Stimulated activated CD8-positive, alpha-beta memory T cell treated with anti-CD3 and anti-CD28 coated beads, Interleukin-7, amount 100 ng/mL, for 1 hour (primary cell): Measurements from ENCODE around the gene KREMEN1.
"Not testable (repeated sequence)": the region's sequence is repeated elsewhere in the genome, so short reads cannot be mapped to it uniquely, and the experiment has no call there.

Experiments
- DNase-seq, 2 donors: peaks; one replicate each; pipeline ENCODE4 v3.0.0-alpha.2; 2020; ENCODE audit warnings: low read depth in 2 of 2

KREMEN1 gene

DNA sequence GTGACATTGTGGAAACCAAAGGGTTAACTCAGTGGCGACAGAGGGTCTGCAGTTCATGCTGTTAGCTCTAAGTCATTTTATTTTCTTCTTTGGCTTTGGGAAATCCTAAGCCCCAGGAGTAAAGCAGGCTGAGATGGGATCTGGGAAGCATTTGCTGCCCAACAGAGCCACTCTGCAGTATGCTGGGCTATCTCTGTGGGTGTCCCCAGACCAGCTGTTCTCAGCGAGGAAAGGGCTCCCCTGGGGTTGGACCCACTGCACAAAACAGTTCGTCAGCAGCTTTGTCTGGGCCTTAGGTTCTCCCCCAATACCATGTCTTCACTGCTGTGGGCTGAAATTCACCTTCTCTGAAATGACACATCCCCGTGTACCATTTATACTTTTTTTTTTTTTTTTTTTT is 34.0 kb downstream of the KREMEN1 start:
- no peak for DNase-seq

DNA sequence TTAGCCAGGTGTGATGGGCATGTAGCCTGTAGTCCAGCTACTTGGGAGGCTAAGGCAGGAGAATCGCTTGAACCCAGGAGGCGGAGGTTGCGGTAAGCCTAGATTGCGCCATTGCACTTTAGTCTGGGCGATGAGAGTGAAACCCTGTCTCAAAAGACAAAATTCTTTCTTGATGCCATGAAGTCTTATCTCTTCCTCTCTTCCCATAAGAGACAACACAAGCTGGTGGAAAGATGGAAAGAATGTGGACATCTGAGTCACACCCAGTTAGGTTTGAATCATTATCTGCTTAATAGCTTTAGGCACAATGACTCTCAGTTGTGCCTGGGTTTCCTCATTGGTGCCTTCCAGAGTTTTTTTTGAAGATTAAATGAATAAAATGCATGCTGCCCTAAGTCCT is 35.3 kb downstream of the KREMEN1 start:
- DNase-seq, result no peak

DNA sequence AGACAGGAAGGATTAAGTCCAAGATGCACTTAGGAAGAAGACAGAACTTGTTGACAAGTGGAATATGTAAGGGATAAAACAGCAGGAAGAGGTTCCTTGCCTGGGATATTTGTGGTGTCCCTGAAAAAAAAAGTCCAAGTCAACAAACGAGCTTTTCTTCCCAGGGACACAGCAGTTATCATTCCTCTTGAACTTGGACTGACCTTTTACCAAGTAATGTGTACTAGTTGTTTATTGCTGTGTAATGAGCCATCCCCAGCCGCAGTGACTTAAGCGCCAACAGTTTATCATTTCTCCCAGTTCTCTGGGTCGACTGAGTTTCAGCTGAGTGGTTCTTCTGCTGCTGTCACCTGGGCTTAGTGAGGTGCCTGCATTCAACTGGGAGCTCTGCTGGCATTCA is 37.0 kb downstream of the KREMEN1 start:
- DNase-seq, result no peak

DNA sequence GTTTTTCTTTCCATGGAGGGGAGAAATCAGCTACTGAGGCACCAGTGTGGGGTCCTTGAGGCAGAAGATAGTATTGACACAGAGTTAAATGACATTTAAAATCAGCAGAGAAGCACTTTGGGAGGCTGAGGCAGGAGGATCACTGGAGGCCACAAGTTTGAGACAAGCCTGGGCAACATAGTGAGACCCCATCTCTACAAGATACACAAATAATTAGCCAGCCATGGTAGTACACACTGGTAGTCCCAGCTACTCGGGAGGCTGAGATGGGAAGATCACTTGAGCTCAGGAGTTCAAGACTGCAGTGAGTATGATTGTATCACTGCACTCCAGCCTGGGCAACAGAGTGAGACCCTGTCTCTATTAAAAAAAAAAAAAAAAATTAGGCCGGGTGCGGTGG is 38.1 kb downstream of the KREMEN1 start:
- DNase-seq, result no peak

DNA sequence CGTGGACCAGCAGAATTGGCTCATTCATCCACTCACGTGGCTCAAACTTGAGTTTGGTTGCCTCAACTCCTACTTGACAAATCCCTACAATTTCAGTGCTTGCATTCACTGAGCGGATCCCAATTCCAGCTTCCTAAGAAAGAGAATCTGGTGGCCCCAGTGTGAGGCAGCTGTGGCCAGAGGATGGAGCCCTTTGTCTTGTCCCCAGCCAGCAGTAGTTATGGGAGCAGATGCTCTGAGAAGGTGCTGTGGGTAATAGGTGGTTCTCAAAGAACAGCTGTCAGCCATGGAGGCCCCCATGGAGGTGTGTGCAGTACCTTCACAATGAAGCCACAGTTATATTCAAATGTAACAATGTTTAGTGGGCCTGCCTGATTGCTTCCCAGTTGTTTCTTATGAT is 39.3 kb downstream of the KREMEN1 start:
- DNase-seq, result no peak

DNA sequence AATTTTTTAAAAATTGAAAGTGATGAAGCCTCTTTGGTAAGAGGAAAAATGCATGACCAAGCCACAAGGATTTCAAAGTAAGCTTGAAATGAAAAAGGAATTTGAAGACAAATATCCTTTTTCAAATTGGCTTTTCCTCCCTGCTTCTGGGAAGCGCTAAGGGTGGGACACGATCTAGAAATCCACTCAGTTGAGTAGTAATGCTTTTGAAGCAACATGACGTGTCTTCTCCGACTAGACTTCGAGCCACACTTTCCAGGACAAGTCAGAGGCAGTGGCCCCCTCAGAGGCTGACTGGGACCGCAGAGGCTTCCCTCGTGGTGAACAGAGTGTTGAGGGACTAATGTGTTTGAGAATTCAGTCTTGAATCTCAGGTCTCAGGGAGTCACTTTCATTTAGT is 39.8 kb downstream of the KREMEN1 start:
- no peak for DNase-seq

DNA sequence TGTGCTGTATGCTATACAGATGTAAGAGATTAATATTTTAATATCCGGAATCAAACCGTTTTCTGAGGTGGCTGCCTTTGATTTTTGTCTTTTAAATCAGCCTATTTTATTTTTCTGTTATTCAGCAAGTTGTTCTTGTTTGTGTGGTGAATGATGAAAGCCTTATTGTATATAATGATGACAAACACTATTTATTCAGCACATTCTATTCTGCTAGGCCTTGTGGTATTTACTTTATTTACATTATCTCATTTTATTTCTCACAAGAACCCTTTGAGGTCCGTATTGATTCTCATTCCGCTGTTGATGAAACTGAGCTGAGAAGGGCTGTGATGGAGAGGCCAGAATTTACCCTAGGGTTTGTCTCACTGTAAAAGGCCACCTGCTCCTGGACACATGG is 40.5 kb downstream of the KREMEN1 start:
- no peak for DNase-seq

DNA sequence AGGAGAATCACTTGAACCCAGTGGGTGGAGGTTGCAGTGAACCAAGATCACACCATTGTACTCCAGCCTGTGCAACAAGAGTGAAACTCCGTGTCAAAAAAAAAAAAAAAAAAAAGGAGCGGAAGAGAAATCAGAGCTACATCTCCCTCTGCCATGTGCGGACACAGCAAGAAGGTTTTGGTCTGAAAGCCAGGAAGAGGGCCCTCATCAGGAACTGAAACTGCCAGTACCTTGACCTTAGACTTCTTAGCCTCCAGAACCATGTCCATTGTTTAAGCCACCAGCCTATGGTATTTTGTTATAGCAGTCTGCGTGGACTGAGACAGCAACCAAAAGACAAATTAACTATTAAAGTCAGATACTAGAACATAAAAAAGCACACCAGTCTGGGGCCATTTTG is 41.6 kb downstream of the KREMEN1 start:
- no peak for DNase-seq

DNA sequence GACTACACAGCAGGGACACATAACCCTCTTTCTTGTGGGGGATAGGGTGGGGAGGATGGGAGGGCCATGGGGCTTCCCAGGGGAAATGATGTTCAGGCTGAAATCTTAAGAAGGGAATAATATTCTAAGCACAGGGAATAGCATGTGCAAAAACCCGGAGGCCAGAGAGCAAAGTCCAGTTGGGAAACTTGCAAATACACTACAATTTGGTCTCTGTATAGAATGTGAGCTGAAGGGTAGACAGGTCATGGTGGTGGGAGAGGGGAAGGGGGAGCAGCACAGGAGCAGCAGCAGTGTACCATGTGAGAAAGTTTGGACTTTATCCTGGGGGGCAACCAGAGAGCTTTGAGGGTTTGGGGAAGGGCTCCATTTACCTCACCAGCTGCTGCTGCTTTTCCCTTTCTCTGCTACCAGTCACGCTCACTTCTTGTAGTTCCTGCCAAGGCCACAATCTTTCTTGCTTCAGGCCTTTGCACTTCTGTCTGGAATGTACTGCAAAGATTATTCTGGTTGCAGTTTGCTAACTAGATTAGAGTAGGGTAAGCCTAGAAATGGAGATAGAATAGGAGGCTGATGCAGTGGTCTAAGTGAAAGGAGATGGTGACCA is 43.0 kb downstream of the KREMEN1 start:
- no peak for DNase-seq

DNA sequence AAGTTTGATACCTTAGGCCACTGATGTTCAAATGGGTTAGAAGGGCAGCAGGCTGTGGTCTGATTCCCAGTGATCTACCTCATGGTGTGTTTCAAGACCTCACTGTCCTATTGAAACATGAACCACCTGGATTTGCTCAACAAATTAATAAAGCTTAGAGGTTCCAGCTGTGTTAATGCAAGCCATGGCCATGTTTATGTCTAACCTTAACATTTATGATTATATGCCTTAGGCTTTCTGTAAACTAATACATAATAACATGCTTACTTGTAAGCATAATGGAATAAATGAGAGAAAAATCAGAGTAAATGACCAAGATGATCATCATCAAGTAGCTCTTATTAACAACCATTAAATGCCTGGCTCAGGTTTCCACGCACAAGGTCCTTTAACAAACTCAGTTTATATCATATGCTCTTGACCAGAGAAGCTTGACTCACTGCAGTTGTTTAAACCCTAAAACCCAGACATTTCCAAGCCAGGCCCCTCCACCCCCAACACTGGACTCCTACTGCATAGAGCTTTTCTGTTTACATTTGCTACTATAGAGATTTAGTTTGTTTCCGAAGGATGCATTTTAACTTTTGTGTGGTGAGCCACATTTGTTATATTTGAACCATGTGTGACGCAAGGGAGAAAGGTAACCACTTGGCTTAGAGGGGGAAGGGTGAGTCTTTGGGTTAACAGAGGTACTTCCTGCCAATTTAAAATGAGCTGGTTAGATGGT is 43.7 kb downstream of the KREMEN1 start:
- no peak for DNase-seq

DNA sequence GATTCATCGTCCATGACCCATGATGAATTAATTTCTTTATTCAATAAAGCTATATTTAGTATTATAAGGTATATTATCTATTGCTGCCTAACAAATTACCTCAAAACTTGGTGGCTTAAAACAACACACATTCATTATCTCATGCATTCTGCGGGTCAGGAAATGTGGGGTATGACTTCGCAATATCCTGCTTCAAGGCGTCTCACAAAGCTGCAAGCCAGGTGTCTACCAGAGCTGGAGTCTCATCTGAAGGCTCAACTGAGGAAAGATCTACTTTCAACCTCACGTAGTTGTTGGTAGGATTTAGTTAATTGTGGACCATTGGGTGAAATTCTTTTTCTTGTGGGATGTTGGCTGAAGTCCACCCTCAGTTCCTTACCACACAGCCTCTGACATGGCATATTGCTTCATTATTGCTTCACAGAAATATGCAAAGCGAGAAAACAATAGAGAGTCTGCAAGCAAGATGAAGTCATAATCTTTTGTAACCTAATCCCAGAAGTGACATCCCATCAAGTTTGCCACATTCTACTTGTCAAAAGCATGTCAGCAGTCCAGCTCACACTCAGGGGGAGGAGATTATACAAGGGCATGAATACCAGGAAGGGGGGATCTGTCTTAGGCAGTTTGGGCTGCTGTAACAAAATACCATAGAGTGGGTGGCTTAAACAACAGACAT is 45.1 kb downstream of the KREMEN1 start:
- DNase-seq, result no peak

DNA sequence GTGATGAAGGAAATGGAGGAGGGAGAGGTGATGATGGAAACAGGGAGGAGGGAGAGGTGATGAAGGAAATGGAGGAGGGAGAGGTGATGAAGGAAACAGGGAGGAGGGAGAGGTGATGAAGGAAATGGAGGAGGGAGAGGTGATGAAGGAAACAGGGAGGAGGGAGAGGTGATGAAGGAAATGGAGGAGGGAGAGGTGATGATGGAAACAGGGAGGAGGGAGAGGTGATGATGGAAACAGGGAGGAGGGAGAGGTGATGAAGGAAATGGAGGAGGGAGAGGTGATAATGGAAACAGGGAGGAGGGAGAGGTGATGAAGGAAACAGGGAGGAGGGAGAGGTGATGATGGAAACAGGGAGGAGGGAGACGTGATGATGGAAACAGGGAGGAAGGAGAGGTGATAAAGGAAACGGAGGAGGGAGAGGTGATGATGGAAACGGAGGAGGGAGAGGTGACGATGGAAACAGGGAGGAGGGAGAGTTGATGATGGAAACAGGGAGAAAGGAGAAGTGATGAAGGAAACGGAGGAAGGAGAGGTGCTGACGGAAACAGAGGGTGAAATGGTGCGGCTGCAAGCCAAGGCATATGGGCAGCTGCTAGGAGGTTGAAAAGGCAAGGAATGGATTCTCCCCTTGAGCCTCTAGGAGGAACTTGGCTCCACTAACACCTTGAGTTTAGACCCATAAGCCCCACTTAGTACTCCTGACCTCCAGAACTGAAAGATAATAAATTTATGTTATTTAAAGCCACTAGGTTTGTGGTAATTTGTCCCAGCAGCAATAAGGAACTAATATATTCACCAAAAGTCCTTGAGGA is 47.5 kb downstream of the KREMEN1 start:
- not testable (repeated sequence) for DNase-seq

DNA sequence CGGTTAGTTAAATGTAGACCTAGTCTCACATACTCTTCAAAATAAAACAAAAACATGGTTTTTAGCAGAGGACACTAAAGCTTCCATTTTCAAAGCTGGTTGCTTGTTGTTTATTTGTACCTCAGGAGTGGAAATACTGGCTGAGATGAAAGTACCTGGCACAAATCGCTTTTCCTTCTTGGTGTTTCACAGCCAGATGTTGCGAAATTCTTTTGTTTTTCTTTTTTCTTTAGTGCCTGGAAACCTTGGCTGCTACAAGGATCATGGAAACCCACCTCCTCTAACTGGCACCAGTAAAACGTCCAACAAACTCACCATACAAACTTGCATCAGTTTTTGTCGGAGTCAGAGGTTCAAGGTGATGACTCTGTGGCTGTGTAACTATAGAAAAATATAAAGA is 48.3 kb downstream of the KREMEN1 start:
- DNase-seq, result no peak

DNA sequence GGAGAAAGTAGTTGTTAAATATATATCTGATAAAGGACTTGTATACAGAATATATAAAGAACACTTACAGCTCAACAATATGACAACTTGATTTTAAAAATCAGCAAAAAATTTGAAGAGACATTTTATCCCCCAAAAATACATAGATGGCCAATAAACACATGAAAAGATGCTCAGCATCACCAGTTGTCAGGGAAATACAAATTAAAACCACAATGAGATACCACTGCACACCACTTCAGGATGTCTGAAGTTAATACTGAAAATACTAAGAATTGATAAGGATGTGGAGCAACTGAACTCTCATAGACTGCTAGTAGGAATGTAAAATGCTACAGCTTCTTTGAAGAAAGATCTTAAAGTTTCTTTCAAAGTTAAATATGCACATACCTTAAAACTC is 49.2 kb downstream of the KREMEN1 start:
- DNase-seq, result no peak

DNA sequence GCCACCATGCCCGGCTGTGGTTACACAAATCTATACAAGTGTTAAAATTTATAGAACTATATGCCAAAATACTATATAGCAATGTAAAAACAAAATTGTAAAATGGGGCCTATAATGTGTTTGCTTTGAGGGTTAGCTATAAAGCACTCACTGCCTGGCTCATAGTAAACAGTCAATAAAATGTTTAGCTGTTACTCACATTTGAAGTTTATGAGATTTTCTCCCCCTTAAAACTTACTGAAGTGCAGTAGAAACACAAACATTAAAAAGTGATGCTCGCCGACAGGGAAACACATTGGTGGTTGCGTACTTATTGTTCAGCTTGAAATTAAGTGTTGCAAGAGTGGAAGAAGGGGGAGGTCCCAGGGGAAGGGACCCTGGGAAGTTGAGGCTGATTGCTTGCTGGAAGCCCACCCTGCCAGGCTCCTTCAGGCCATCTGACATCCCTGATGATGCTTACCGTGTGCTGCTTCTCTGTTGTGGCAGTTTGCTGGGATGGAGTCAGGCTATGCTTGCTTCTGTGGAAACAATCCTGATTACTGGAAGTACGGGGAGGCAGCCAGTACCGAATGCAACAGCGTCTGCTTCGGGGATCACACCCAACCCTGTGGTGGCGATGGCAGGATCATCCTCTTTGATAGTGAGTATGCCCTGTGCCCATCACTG is 52.1 kb downstream of the KREMEN1 start:
- DNase-seq, result no peak

DNA sequence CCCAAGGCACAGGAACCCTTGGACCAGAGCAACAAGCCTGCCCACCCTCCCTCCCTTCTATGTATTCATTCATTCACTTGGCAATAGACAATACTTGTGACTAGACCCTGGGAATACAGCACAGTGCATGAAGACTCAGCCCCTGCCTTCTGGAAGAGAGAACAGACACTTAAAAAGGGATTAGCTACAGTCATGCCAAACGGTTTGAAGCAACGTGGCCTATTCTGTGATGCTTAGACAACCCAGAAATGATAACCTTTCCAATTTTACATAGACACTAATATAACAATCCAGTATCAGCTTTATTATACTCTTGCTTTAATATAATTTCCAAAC is 52.6 kb downstream of the KREMEN1 start:
- DNase-seq, result no peak

DNA sequence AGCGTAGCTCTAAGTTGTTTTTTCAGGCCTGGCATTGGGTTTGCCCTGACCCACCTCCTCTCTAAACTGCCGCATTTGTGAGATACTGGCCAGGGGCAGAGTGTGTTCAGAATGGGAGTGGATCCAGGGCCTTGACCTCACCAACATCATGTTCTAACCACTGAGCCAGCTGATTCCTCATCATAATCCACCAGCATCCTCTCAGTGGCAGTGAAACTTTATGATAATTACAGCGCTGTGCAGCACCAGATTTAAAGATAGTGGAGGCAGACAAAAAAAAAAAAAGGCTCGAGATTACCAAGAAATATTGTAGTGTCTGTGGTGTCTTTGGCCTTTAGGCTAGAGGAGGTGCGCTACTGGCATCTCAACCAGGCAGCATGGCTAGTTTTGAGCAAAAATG is 53.0 kb downstream of the KREMEN1 start:
- DNase-seq, result no peak

DNA sequence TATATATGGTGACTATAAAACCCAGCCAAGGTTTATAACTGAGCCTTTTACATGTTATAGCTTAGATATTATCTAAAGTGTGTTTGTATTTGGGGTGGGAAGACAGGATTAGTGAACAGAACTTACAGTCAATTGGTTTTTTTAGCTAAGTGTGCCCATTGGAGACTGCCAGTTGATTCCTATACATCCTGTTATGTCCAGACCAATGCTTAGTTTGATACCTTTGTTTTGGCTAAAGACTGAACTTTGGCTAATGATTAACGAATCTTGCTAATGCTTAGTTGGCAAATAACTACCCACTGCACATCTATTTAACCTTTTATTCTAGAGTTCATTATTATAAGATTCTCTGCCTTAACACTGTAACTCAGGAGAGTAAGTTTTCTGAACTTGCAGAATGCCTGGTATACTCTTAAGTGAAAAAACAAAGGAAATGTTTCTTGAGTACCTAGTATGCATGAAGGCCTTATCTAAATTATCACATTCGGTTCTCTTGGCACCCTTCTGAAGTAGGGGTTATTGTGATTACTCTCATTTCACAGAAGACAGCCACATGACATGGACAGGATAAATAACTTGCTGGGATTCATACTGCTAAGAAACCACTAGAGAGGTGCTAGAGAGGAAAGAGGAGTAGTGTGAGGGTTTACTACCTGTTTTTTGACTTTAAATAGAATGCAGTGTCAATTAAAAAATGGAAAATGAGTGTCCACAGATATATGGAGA is 54.0 kb downstream of the KREMEN1 start:
- DNase-seq, result no peak

DNA sequence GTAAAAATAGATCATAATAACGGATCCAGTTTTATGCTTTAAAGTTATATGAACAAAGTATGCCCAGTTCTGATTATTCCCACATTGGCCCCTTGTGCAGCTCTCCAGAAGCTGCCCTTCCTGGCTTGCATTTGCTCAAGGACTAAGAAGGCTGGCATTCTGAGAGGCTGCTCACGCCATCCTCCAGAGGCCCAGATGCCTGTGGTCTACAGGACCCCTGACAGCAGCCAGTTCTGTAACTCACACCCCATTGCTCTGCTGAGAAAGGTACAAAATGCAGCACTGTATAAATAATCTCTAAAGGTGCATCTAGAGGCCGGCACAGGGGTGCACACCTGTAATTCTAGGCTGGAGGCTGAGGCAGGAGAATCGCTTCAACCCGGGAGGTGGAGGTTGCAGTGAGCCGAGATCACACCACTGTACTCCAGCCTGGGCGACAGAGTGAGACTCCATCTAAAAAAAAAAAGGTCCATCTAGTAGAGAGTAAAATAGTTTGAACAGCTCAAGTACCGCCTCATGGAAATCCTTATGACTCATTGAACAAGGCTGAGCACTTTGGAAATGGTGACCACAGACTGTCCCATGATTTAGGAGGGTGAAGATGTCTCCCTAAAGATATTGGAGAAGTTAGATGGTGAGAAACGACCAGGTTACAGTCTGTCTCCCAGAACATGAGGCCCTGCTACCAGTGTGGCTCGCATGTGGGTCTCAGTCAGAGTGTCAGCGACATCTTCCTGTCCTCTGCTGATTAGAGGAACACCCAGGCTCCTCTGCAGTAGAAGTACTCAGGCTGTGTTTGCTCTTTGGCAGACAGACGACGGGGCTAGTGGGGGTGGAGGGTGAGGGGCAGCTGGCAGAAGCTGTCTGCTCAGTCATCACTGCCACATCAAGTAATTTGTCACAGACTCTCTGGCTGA is 56.3 kb downstream of the KREMEN1 start:
- no peak for DNase-seq

DNA sequence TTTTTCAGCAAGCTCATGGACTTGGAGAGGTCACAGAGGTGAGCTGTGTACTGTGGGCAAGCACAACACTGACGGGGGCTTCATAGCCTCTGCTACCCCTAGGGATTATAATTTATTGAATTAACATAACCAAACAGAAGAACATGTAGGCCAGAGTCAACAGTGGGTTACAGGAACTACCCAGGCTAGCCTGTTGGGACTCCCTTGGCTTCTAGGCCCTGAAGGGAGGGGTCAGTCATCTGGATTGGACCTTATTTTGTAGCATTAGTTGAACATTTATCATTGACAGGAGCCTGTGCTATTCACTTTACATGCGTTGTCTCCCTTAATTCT is 56.9 kb downstream of the KREMEN1 start:
- no peak for DNase-seq
